ENCODE measurements around the gene HIVEP3.

HIVEP3 gene

GRCh38 chr1:41733725-41734124 lies 185.0 kb downstream of the HIVEP3 start:
- no peak for DNase-seq (ENCODE audit: low read depth in 2 of 2)

DNA sequence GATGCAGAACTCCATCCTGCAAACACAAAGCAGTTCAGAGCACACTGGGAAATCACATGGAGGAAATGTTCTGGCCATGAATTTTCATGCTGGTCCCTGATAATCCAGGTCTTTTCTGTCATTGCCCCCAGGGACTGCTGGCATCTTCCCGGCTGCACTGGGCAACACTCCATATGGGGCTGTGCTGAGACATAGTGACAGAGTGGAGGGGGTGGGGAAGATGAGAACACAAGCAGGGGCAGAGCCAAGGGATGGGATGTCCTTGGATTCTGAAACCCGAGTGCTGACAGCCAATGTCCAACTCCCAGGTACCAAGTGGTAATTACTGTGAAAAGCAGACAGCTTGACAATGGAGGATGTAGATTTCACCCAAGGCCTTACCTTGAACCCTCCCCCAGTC lies 185.7 kb downstream of the HIVEP3 start:
- no peak for DNase-seq (ENCODE audit: low read depth in 2 of 2)

GRCh38 chr1:41731516-41732030 lies 187.1 kb downstream of the HIVEP3 start:
- DNase-seq (ENCODE audit: low read depth in 2 of 2) = no peak

DNA sequence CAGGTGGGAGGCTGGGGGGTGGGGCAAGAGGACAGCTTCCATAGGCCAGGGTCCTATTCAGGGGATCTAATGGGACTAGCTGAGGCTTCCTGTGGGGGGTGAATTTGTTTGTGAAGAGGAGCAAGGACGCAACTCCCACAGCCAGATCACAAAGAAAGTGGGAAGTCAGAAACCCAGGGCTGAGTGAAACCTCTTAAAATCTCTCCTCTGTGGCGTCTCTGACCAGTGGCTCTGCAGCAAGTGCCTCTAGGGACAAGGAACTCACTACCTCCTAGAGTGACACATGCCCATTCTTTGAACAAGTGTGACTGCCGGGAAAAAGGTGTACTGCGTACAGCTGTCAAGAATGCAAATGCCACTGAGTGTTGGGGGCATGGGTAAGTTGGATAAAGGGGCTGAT lies 187.9 kb downstream of the HIVEP3 start:
- DNase-seq (ENCODE audit: low read depth in 2 of 2) = no peak

DNA sequence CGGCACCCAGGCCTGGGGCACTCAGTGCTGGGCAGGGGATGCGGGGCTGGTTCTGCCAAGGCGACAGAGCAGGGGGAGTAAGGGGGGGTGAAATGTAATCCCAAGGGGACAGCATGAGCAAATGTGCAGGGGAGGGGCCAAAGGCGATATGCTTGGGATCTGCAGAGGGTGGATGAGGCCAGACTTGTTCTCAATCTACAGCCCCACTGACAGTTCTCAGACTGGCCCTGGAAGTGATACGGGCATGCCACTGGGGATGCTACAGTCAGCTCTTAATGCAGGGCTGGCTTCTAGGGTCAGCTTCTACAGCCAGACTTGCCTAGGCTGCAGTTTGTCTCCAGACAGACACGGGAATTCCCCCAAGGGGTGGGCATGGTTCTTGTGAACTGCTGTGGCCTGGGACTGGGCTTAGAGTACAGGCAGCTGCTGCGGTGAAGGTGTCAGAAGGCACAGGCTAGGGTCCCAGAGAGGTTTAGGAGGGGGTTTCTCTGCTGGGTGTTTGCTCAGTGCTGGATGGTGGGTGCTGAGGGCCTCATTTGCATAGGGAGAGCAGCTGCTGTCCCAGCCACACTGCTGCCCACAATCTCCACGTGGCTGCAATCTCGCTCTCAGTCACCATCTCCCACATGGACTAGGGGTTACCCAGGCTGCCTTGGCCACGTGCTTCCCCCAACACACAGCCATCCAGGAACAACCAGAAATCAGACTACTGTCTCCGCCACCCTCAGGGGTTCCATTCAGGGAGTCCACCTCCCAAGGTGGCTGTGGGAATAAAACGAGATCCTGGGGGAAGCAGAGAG lies 190.1 kb downstream of the HIVEP3 start:
- DNase-seq (ENCODE audit: low read depth in 2 of 2) = peak; percentile 61 to 64

GRCh38 chr1:41727749-41728115 lies 191.0 kb downstream of the HIVEP3 start:
- no peak for DNase-seq (ENCODE audit: low read depth in 2 of 2)

- no peak for DNase-seq (ENCODE audit: low read depth in 2 of 2)
Observed at GRCh38 chr1:41726899-41727748, 191.6 kb downstream of the HIVEP3 start.

- DNase-seq (ENCODE audit: low read depth in 2 of 2) = no peak
Observed at GRCh38 chr1:41726292-41726691, 192.4 kb downstream of the HIVEP3 start.

- no peak for DNase-seq (ENCODE audit: low read depth in 2 of 2)
Observed at GRCh38 chr1:41724926-41725325, 193.8 kb downstream of the HIVEP3 start.

- no peak for DNase-seq (ENCODE audit: low read depth in 2 of 2)
Observed at GRCh38 chr1:41724248-41724647, 194.5 kb downstream of the HIVEP3 start.

DNA sequence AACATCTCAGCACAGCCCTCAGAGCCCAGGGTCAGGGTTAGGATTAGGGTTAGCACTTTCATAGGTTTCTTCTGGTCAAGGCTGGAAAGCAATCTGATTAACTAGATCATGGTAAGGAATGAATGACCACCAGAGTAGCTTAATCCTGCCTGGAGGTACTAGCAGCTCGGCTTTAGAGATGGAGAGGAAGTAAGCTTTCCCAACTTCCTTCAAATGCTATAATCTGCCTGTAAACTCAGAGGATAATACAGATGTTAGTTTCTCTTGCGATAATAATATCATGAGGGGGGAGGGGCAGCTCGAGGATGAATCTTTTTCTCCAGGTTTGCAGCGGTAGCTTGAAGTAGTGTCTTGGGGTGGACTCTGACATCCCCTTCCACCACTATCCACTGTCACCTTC lies 194.9 kb downstream of the HIVEP3 start:
- DNase-seq (ENCODE audit: low read depth in 2 of 2) = no peak

GRCh38 chr1:41722184-41722583 lies 196.5 kb downstream of the HIVEP3 start:
- DNase-seq (ENCODE audit: low read depth in 2 of 2) = no peak

DNA sequence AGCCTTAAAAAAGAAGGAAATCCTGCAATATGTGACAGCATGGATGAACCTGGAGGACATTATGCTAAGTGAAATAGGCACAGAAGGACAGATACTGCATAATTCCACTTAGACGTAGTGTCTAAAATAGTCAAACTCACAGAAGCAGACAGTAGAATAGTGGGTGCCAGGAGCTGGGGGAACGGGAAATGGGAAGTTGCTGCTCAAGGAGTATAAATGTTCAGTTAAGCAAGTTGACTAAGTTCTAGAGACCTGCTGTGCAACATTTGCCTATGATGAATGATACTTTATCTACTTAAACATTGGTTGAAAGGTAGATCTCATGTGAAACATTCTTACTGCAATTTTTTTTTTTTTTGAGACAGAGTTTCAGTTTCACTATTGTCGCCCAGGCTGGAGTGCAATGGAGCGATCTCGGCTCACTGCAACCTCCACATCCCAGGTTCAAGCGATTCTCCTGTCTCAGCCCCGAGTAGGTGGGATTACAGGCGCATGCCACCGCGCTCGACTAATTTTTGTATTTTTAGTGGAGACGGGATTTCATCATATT lies 197.8 kb downstream of the HIVEP3 start:
- no peak for DNase-seq (ENCODE audit: low read depth in 2 of 2)

DNA sequence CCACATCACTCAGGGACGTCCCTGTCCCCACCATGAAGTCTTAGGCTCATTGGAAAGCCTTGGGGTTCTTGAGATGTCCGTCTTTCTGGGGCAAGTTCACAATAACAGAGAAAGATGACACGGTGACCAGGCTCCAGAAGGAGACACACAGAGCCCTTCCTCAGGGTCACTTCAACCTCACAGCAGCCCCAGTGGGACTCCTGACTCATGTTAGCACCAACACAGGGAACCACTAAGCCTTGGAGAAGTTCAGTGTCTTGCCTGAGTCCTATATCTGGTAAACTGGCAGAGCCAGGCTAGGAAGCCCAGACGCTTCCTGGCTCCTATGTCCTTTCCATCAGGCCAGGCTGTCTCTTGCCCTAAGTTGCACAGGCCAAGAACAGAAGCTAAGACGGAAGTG lies 199.1 kb downstream of the HIVEP3 start:
- DNase-seq (ENCODE audit: low read depth in 2 of 2) = no peak

DNA sequence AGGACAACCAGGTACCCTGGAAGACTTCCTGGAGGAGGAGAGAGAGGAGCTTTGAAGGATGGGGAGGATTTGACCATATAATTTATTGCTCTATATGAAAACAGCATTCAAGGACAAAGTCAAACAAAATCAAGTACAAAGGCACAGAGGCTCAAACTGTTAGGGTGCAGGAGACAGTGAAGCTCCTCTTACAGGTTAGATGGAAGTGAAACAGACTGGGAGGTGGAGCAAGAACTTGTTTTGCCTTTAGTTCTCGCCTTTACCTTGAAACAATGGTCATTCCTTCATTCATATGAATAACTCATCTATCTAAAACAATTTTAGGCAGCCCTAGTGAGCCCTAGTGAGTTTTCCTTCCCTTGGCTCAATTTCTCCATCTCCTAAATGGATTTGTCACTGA lies 199.6 kb downstream of the HIVEP3 start:
- no peak for DNase-seq (ENCODE audit: low read depth in 2 of 2)

DNA sequence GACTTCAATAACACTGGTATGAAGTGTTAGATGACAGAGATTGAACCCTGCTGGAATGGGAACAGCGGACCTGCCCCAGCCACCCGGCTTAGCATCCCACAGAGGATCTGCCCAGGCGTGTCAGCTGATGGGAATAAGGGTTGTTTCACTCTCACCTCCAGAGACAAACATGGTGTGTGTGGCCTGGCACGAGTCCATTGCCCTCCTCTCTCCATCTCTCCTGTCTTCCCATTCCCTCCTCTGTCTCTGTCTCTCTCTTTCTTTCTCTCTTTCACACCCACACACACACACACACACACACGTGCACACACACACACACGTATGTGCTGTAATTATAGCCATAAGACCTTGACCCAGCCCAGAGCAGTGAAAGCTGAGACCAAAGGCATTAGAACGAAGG lies 200.2 kb downstream of the HIVEP3 start:
- no peak for DNase-seq (ENCODE audit: low read depth in 2 of 2)

GRCh38 chr1:41716188-41717130 lies 202.3 kb downstream of the HIVEP3 start:
- no peak for DNase-seq (ENCODE audit: low read depth in 2 of 2)

DNA sequence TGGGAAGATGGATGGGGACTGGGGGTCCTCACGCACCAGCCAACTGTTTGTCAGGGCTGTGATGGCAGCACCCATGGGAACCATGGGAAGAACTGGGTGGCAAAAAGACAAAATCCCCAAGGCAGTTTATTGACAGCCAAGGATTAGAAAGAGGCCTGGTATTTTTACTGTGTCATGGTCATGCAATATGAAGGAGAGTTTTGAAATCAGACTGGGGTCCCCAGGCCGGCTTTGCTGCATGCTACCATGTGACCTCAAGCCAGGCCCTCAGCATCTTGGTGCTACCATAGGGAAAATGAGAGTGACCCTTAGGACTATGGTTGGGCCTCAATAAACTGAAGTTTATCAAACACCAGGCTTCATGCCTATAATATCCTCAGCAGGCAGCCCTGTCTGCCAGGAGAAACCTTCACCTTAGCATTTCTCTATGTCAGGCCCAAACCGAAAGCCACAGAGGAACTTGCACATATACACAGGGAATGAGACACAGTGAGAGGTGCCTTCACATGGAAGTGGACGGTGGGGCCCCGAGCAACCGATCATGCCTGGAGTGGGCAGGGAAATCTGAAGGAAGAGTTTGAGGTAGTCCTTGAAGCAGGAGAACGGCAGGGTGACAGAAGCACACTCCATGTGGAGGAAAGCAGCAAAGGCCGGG lies 203.2 kb downstream of the HIVEP3 start:
- DNase-seq (ENCODE audit: low read depth in 2 of 2) = no peak

- DNase-seq (ENCODE audit: low read depth in 2 of 2) = no peak
Observed at GRCh38 chr1:41714638-41715389, 203.9 kb downstream of the HIVEP3 start.
